ENCODE results near the gene ANAPC10.

DNA sequence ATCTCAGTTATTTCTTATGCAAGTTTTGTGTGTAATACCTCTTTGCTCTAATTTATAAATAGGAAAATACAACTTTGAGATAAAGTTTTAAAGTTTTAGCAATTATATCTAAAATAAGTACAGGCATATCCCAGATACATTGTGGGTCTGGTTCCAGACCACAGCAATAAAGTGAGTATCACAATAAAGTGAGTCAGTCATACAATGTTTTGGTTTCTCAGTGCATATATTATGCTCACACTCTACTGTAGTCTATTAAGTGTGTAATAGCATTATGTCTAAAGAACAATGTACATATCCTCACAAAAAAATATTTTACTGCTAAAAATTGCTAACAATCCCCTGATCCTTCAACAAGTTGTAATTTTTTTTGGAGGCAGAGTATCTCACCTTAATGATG, 49.2 kb downstream of the ANAPC10 start:
- no peak for TF ChIP-seq POLR2A (IDR thresholded peaks at IDR 0.05)
- TF ChIP-seq, protein P1, sequence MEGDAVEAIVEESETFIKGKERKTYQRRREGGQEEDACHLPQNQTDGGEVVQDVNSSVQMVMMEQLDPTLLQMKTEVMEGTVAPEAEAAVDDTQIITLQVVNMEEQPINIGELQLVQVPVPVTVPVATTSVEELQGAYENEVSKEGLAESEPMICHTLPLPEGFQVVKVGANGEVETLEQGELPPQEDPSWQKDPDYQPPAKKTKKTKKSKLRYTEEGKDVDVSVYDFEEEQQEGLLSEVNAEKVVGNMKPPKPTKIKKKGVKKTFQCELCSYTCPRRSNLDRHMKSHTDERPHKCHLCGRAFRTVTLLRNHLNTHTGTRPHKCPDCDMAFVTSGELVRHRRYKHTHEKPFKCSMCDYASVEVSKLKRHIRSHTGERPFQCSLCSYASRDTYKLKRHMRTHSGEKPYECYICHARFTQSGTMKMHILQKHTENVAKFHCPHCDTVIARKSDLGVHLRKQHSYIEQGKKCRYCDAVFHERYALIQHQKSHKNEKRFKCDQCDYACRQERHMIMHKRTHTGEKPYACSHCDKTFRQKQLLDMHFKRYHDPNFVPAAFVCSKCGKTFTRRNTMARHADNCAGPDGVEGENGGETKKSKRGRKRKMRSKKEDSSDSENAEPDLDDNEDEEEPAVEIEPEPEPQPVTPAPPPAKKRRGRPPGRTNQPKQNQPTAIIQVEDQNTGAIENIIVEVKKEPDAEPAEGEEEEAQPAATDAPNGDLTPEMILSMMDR (IDR thresholded peaks at IDR 0.05 in 4 of 5, conservative IDR thresholded peaks at IDR 0.05 in 1 of 5) = no peak
